8988T (cell line): ENCODE measurements around the gene TMEM212.

ENCODE experiments used
- DNase-seq: peaks from one replicate; pipeline ENCODE4 v3.0.0; 2011

The TMEM212 gene

GRCh38 chr3:171862392-171862791 is 19.2 kb downstream of the TMEM212 start:
- no peak for DNase-seq

GRCh38 chr3:171862993-171863521 is 19.9 kb downstream of the TMEM212 start:
- no peak for DNase-seq

- DNase-seq = no peak
Observed at GRCh38 chr3:171863920-171864319, 20.8 kb downstream of the TMEM212 start.

GRCh38 chr3:171865191-171865865 is 22.2 kb downstream of the TMEM212 start:
- no peak for DNase-seq

- DNase-seq = no peak
Observed at GRCh38 chr3:171867981-171868380, 24.8 kb downstream of the TMEM212 start.

GRCh38 chr3:171871392-171872274 is 28.5 kb downstream of the TMEM212 start:
- no peak for DNase-seq

- DNase-seq = no peak
Observed at GRCh38 chr3:171873580-171873979, 30.4 kb downstream of the TMEM212 start.

- DNase-seq = no peak
Observed at GRCh38 chr3:171874251-171874681, 31.1 kb downstream of the TMEM212 start.

- no peak for DNase-seq
Observed at GRCh38 chr3:171874879-171875278, 31.7 kb downstream of the TMEM212 start.

- no peak for DNase-seq
Observed at GRCh38 chr3:171875923-171876412, 32.8 kb downstream of the TMEM212 start.

GRCh38 chr3:171876680-171877147 is 33.6 kb downstream of the TMEM212 start:
- no peak for DNase-seq

GRCh38 chr3:171878461-171879225 is 35.5 kb downstream of the TMEM212 start:
- DNase-seq = no peak

- no peak for DNase-seq
Observed at GRCh38 chr3:171879472-171879871, 36.3 kb downstream of the TMEM212 start.

- DNase-seq = no peak
Observed at GRCh38 chr3:171880101-171880870, 37.1 kb downstream of the TMEM212 start.

- DNase-seq = no peak
Observed at GRCh38 chr3:171881251-171881650, 38.1 kb downstream of the TMEM212 start.

- no peak for DNase-seq
Observed at GRCh38 chr3:171883257-171883892, 40.2 kb downstream of the TMEM212 start.

- DNase-seq = no peak
Observed at GRCh38 chr3:171883893-171884279, 40.7 kb downstream of the TMEM212 start.

GRCh38 chr3:171888466-171888865 is 45.3 kb downstream of the TMEM212 start:
- DNase-seq = no peak

- DNase-seq = no peak
Observed at GRCh38 chr3:171890398-171890797, 47.2 kb downstream of the TMEM212 start.

GRCh38 chr3:171892457-171892856 is 49.3 kb downstream of the TMEM212 start:
- DNase-seq = no peak

GRCh38 chr3:171895291-171895690 is 52.1 kb downstream of the TMEM212 start:
- DNase-seq = no peak

GRCh38 chr3:171895900-171896299 is 52.8 kb downstream of the TMEM212 start:
- no peak for DNase-seq
